ENCODE results near the gene RAB9A.
A peak's percentile ranks its signal among the peaks of the same experiment; 100 is the strongest.

RAB9A gene

DNA sequence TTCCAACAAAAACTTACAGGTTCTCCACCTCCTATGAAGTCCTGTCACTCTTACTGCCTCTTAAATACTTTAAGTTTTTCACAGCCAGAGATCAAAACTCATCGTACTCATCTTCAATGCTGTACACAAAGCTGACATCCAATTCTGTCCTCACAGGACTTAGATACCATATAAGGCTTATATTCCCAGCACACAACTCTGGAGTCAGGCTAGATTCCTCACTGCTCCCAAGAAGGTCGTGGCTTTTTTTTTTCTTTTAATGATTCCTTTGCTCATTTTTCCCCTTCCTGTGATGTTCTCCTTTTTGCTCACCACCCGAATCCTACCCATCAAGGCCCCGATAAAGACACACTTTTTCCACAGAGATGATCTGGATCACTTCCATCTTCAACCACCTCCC is 44.6 kb downstream of the RAB9A start:
- no peaks in the 10 kb centered on the region for H3K9me3 ChIP-seq (ENCODE audit: low read depth, low read length)
- no peak for TF ChIP-seq FOXP2 (optimal IDR thresholded peaks at IDR 0.05; ENCODE audit: control extremely low read depth, extremely low read length, insufficient read depth)
- TF ChIP-seq EZH2 (IDR thresholded peaks at IDR 0.05): no peak
- TF ChIP-seq POLR2AphosphoS5 (IDR thresholded peaks at IDR 0.05; ENCODE audit: borderline replicate concordance, low read depth, low read length): no peak
- no peak overlapping the region for H3K27ac ChIP-seq
- H3K9ac ChIP-seq (ENCODE audit: insufficient read length): peak overlapping the region; percentile 96
- H3K4me3 ChIP-seq: peak overlapping the region; percentile 97
- DNase-seq (ENCODE audit: low read depth, low spot score): no peak
- peaks cover 23% of the 10 kb centered on the region; the same call in 1 of the 2 replicates for H3K36me3 ChIP-seq (ENCODE audit: insufficient read depth, low read length)

DNA sequence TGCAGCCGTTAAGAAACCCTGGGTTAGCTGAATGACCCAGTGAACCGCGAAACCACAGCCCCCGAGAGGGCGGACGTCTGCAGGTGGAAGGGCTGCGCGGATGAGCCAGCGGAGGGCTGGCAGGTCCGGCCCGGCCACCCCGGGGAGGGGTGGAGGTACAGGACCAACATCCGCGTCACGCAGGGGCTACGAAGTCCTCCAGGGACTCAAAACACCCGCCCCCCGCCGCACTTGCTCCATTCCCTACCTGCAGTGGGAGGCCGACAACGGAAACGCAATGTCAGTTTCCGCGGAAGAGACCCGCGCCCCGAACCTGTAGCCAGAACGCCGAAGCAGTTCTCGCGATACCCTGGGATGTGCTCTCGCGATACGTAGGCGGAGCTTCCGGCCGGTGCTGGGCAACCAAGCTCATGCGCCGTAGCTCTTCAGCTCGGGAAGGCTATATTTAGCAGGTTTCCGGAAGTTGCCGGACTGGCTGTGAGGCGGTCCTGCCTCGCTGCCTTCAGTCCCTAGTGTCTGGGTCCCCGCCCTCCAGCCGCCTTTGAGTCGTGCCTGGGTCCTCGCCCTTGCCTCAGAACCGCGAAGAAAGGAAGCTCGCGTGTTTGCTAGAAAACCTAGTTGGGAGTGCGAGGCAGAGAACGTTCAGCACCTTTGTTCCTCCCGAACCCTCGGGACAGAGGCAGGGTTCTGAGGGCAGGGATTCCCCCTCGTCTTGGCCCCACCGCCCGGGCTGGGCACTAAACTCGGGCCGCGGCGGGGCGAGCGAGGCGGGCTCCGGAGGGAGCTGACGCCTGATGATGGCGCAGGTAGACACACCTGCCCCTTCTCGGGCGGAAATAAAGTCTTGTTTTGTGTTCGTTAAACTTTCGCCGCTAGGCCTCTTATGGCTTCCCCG is 45.6 kb downstream of the RAB9A start, which contains the start of the genes OFD1 and TRAPPC2:
OFD1 (plus strand) TSS at position 471 of the 895 bp plus-strand sequence; CDS start at position 795, 324 bp downstream.
TRAPPC2 (minus strand) TSS at position 343 of the 895 bp plus-strand sequence. CDS start 14,657 bp downstream, outside the sequence.
- peak within 1 kb of the TSS; percentile 96 for H3K9ac ChIP-seq (ENCODE audit: insufficient read length)
- no peaks in the 10 kb centered on the region for H3K9me3 ChIP-seq (ENCODE audit: low read depth, low read length)
- peak; percentile 76 for DNase-seq (ENCODE audit: low read depth, low spot score)
- H3K27ac ChIP-seq: peak within 1 kb of the TSS; percentile 56; the same call in 1 of the 2 replicates
- peaks cover 23% of the 10 kb centered on the region for H3K36me3 ChIP-seq (ENCODE audit: insufficient read depth, low read length)
- no peak for TF ChIP-seq FOXP2 (optimal IDR thresholded peaks at IDR 0.05; ENCODE audit: control extremely low read depth, extremely low read length, insufficient read depth)
- peak; percentile 93 for TF ChIP-seq POLR2AphosphoS5 (IDR thresholded peaks at IDR 0.05; ENCODE audit: borderline replicate concordance, low read depth, low read length)
- H3K4me3 ChIP-seq: peak within 1 kb of the TSS; percentile 97

DNA sequence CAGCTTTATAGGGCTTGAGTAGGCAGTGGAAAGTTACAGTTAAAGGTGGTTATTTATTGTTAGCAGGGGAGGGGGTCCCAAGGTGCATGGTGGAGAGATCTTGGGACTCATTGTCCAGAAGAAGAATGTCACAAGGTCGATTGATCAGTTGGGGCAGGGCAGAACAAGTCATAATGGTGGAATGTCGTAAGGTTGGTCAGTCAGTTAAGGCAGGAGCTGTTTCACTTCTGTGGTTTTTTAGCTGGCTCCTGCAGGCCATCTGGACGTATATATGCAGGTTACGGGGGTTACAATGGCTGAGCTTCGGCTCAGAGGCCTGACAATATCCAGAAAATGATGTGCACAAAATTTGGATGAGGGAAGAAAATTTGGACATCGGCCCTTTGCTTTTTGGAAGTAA is 52.8 kb downstream of the RAB9A start:
- Histone ChIP-seq H3K27ac (no peak overlapping the region), H3K4me3 (no peak overlapping the region), H3K9ac (ENCODE audit: insufficient read length) (no peak overlapping the region), H3K9me3 (ENCODE audit: low read depth, low read length) (no peaks in the 10 kb centered on the region), H3K36me3 (ENCODE audit: insufficient read depth, low read length) (peaks cover 27% of the 10 kb centered on the region)
- no peak for TF ChIP-seq EZH2 (IDR thresholded peaks at IDR 0.05)
- no peak for DNase-seq (ENCODE audit: low read depth, low spot score)

DNA sequence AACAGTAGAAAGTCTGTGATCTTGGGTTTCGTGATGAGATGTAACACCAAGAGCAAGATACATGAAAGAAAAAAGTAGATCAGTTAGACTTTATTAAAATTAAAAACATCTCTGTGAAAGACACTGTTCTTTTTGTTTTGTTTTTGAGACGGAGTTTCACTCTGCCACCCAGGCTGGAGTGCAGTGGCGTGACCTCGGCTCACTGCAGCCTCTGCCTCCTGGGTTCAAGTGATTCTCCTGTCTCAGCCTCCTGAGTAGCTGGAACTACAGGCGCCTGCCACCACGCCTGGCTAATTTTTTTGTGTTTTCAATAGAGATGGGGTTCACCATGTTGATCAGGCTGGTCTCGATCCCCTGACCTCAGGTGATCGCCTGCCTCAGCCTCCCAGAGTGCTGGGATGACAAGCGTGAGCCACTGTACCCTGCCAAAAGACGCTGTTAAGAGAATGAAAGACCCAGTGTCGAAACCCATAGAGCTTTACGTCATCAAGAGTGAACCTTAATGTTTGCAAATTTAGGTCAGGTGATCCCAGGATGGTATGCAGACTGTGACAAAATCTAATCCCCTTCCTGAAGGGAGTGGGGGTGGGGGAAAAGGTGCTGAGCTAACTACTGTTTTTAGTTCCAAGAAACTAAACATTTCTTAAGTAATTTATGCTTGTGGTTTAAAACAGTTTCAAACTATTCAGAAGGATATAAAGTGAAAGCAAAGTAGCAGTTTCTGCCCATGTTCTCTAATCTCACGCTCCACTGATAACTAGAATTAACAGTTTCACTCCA is 53.7 kb downstream of the RAB9A start:
- TF ChIP-seq EZH2 (IDR thresholded peaks at IDR 0.05): no peak
- no peak for TF ChIP-seq FOXP2 (optimal IDR thresholded peaks at IDR 0.05; ENCODE audit: control extremely low read depth, extremely low read length, insufficient read depth)
- no peak for TF ChIP-seq POLR2AphosphoS5 (IDR thresholded peaks at IDR 0.05; ENCODE audit: borderline replicate concordance, low read depth, low read length)
- Histone ChIP-seq H3K36me3 (ENCODE audit: insufficient read depth, low read length) (peaks cover 32% of the 10 kb centered on the region), H3K9me3 (ENCODE audit: low read depth, low read length) (no peaks in the 10 kb centered on the region), H3K4me3 (no peak overlapping the region), H3K9ac (ENCODE audit: insufficient read length) (no peak overlapping the region), H3K27ac (no peak overlapping the region)
- DNase-seq (ENCODE audit: low read depth, low spot score): no peak

- Histone ChIP-seq H3K36me3 (ENCODE audit: insufficient read depth, low read length) (peaks cover 62% of the 10 kb centered on the region), H3K27ac (no peak overlapping the region), H3K4me3 (no peak overlapping the region), H3K9ac (ENCODE audit: insufficient read length) (no peak overlapping the region), H3K9me3 (ENCODE audit: low read depth, low read length) (no peaks in the 10 kb centered on the region)
- TF ChIP-seq FOXP2 (optimal IDR thresholded peaks at IDR 0.05; ENCODE audit: control extremely low read depth, extremely low read length, insufficient read depth) (no peak), POLR2AphosphoS5 (IDR thresholded peaks at IDR 0.05; ENCODE audit: borderline replicate concordance, low read depth, low read length) (no peak), EZH2 (IDR thresholded peaks at IDR 0.05) (no peak)
- no peak for DNase-seq (ENCODE audit: low read depth, low spot score)
These were observed 58.9 kb downstream of the RAB9A start for GRCh38 chrX:13747836-13748235.

DNA sequence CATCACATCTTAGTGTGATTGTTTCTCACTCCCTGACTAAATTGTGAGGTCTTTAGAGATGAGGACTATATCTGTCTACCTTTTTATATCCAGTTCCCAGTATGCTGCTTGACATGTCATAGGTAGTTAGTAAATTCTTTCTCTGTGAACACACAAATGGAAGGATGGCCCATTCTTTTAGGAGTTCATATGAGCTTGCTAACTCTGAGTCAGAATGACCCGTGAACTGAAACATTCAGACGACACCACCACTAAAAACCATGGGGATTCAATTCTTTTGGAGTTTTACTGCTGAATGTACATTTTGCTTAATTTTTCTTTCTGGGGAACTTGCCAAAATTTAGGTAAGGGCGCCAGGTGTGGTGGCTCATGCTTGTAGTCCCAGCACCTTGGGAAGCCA is 59.6 kb downstream of the RAB9A start:
- Histone ChIP-seq H3K9me3 (ENCODE audit: low read depth, low read length) (no peaks in the 10 kb centered on the region), H3K36me3 (ENCODE audit: insufficient read depth, low read length) (peaks cover 57% of the 10 kb centered on the region), H3K27ac (no peak overlapping the region), H3K4me3 (no peak overlapping the region), H3K9ac (ENCODE audit: insufficient read length) (no peak overlapping the region)
- DNase-seq (ENCODE audit: low read depth, low spot score): no peak
- TF ChIP-seq POLR2AphosphoS5 (IDR thresholded peaks at IDR 0.05; ENCODE audit: borderline replicate concordance, low read depth, low read length) (no peak), EZH2 (IDR thresholded peaks at IDR 0.05) (no peak), FOXP2 (optimal IDR thresholded peaks at IDR 0.05; ENCODE audit: control extremely low read depth, extremely low read length, insufficient read depth) (no peak)

GRCh38 chrX:13750204-13750603 is 61.3 kb downstream of the RAB9A start:
- Histone ChIP-seq H3K4me3 (no peak overlapping the region), H3K27ac (no peak overlapping the region)
- DNase-seq (ENCODE audit: low read depth, low spot score): no peak

GRCh38 chrX:13750812-13751211 is 61.9 kb downstream of the RAB9A start:
- no peak for DNase-seq (ENCODE audit: low read depth, low spot score)
- Histone ChIP-seq H3K36me3 (ENCODE audit: insufficient read depth, low read length) (peaks cover 52% of the 10 kb centered on the region), H3K9me3 (ENCODE audit: low read depth, low read length) (no peaks in the 10 kb centered on the region), H3K4me3 (no peak overlapping the region), H3K27ac (no peak overlapping the region), H3K9ac (ENCODE audit: insufficient read length) (no peak overlapping the region)
- TF ChIP-seq POLR2AphosphoS5 (IDR thresholded peaks at IDR 0.05; ENCODE audit: borderline replicate concordance, low read depth, low read length): no peak
- TF ChIP-seq FOXP2 (optimal IDR thresholded peaks at IDR 0.05; ENCODE audit: control extremely low read depth, extremely low read length, insufficient read depth): no peak
- no peak for TF ChIP-seq EZH2 (IDR thresholded peaks at IDR 0.05)

More at GRCh38 chrX:13750204-13750603, 61.3 kb downstream of the RAB9A start:
- Histone ChIP-seq H3K9ac (ENCODE audit: insufficient read length) (no peak overlapping the region), H3K9me3 (ENCODE audit: low read depth, low read length) (no peaks in the 10 kb centered on the region), H3K36me3 (ENCODE audit: insufficient read depth, low read length) (peaks cover 51% of the 10 kb centered on the region)
- no peak for TF ChIP-seq FOXP2 (optimal IDR thresholded peaks at IDR 0.05; ENCODE audit: control extremely low read depth, extremely low read length, insufficient read depth)
